Left kidney (tissue), 8 donors: ENCODE data around the gene TRMT1L. TPM values are rescaled to one million over a fixed set of nuclear protein-coding genes. Genes with fewer than 3 reads are reported as not detected.
"Not testable (repeated sequence)": the region's sequence is repeated elsewhere in the genome, so short reads cannot be mapped to it uniquely, and the experiment has no call there.

Experiments used
- DNase-seq: peaks from one replicate; pipeline ENCODE4 v3.0.0-alpha.2; 2013
- long read RNA-seq, 8 donors: transcript quantifications; one replicate each; lab custom pipeline, GENCODE V29; 2026
- polyA plus RNA-seq: library from polyadenylated mRNA; unstranded; fragments of 120-200 nt; gene quantifications from one replicate; pipeline ENCODE4 v1.2.1, GENCODE V29; 2013; ENCODE audit not compliant: insufficient read length

TRMT1L gene
- 27.3 TPM for polyA plus RNA-seq
- long read RNA-seq, donor 1, partial matches to known transcripts = 0 of 3 reads
- long read RNA-seq, donor 1, other reads (novel, unspliced or antisense) = 0 of 3 reads
- long read RNA-seq, donor 2, full-length matches to known transcripts = 3 of 3 reads
- long read RNA-seq, donor 2, partial matches to known transcripts = 0 of 3 reads
- long read RNA-seq, donor 2, other reads (novel, unspliced or antisense) = 0 of 3 reads
- long read RNA-seq, donor 3, full-length matches to known transcripts = 3 of 3 reads
- long read RNA-seq, donor 3, partial matches to known transcripts = 0 of 3 reads
- long read RNA-seq, donor 3, other reads (novel, unspliced or antisense) = 0 of 3 reads
- long read RNA-seq, donor 4 = 0 reads
- long read RNA-seq, donor 5, full-length matches to known transcripts = 2 of 2 reads
- long read RNA-seq, donor 5, partial matches to known transcripts = 0 of 2 reads
- long read RNA-seq, donor 5, other reads (novel, unspliced or antisense) = 0 of 2 reads
- long read RNA-seq, donor 6 = 0 reads
- long read RNA-seq, donor 7, full-length matches to known transcripts = 4 of 4 reads
- long read RNA-seq, donor 7, partial matches to known transcripts = 0 of 4 reads
- long read RNA-seq, donor 7, other reads (novel, unspliced or antisense) = 0 of 4 reads
- long read RNA-seq, donor 8, partial matches to known transcripts = 0 of 1 reads
- long read RNA-seq, donor 8, other reads (novel, unspliced or antisense) = 0 of 1 reads

GRCh38 chr1:185156854-185157598 is at the start of gene TRMT1L, which contains the start of gene SWT1:
TSS of gene TRMT1L (minus strand) at chr1:185156953. CDS start at chr1:185156712, 241 bp downstream.
TSS of gene SWT1 (plus strand) at chr1:185157167. CDS start at chr1:185160842, 3,675 bp downstream.
- DNase-seq = peak; percentile 100

- DNase-seq = no peak
Measured at GRCh38 chr1:185200889-185201288, 44.1 kb upstream of the TRMT1L start.

- DNase-seq = not testable (repeated sequence)
Measured at GRCh38 chr1:185198712-185199111, 42.0 kb upstream of the TRMT1L start.

GRCh38 chr1:185193756-185194155 is 37.0 kb upstream of the TRMT1L start:
- no peak for DNase-seq

GRCh38 chr1:185170291-185170848 is 13.6 kb upstream of the TRMT1L start:
- peak; percentile 71 for DNase-seq

- DNase-seq = no peak
Measured at GRCh38 chr1:185166106-185166505, 9.4 kb upstream of the TRMT1L start.

- DNase-seq = no peak
Measured at GRCh38 chr1:185162491-185162890, 5.7 kb upstream of the TRMT1L start.

- no peak for DNase-seq
Measured at GRCh38 chr1:185159966-185160365, 3.2 kb upstream of the TRMT1L start.

GRCh38 chr1:185158800-185159199 is 2.0 kb upstream of the TRMT1L start:
- DNase-seq = no peak

GRCh38 chr1:185157599-185158412 is 1.1 kb upstream of the TRMT1L start:
- peak; percentile 14 for DNase-seq

GRCh38 chr1:185156288-185156853 is 382 bp downstream of the TRMT1L start:
- peak; percentile 47 for DNase-seq

- peak; percentile 32 for DNase-seq
Measured at GRCh38 chr1:185155600-185156287, 1.0 kb downstream of the TRMT1L start.

GRCh38 chr1:185154912-185155513 is 1.7 kb downstream of the TRMT1L start:
- DNase-seq = no peak

- no peak for DNase-seq
Measured at GRCh38 chr1:185152187-185152767, 4.5 kb downstream of the TRMT1L start.

GRCh38 chr1:185151215-185151614 is 5.5 kb downstream of the TRMT1L start:
- DNase-seq = no peak

- no peak for DNase-seq
Measured at GRCh38 chr1:185144233-185144632, 12.5 kb downstream of the TRMT1L start.

- no peak for DNase-seq
Measured at GRCh38 chr1:185139246-185139645, 17.5 kb downstream of the TRMT1L start.

GRCh38 chr1:185137896-185138545 is 18.7 kb downstream of the TRMT1L start:
- no peak for DNase-seq

GRCh38 chr1:185132534-185132933 is 24.2 kb downstream of the TRMT1L start:
- DNase-seq = no peak
